ENCODE results near the gene RNF145. TPM values are rescaled to one million over a fixed set of nuclear protein-coding genes. Genes with fewer than 3 reads are reported as not detected.

Gene RNF145
- total RNA-seq, 1 experiment from 2014 or later = 122 TPM

GRCh38 chr5:159182691-159183090, 26.7 kb downstream of the RNF145 start:
- TF ChIP-seq CTCF (IDR thresholded peaks at IDR 0.05; ENCODE audit: unreplicated experiment) = no peak
- DNase-seq (ENCODE audit: unreplicated experiment) = peak; percentile 28
- intact Hi-C loops (cut with micrococcal nuclease) = no loop called here
- Mint-ChIP-seq H3K4me3 (ENCODE audit: unreplicated experiment) (no peak overlapping the region), H3K27me3 (ENCODE audit: insufficient read depth, unreplicated experiment) (no peaks in the 10 kb centered on the region), H3K9me3 (ENCODE audit: unreplicated experiment) (no peaks in the 10 kb centered on the region), H3K27ac (ENCODE audit: low read depth, unreplicated experiment) (peak overlapping the region; percentile 96), H3K4me1 (ENCODE audit: insufficient read depth, unreplicated experiment) (peaks cover 79% of the 10 kb centered on the region), H3K36me3 (ENCODE audit: insufficient read depth, unreplicated experiment) (peaks cover 89% of the 10 kb centered on the region)
- CTCF ChIA-PET = interaction anchor here (1.0 kb wide), 1 partner anchor 44 kb away, joined by 3 read pairs; no protein-coding TSS in a partner anchor
- BruUV-seq (replicated peaks) = no TSS peak
- POLR2A ChIA-PET = interaction anchor here (0.9 to 18.3 kb wide), 7 partner anchors 7 to 89 kb away, joined by 3 to 650 read pairs (median 4); no protein-coding TSS in a partner anchor

- DNase-seq (ENCODE audit: unreplicated experiment) = no peak
- peaks cover 89% of the 10 kb centered on the region for H3K36me3 Mint-ChIP-seq (ENCODE audit: insufficient read depth, unreplicated experiment)
- no peaks in the 10 kb centered on the region for H3K27me3 Mint-ChIP-seq (ENCODE audit: insufficient read depth, unreplicated experiment)
- H3K9me3 Mint-ChIP-seq (ENCODE audit: unreplicated experiment) = no peaks in the 10 kb centered on the region
- TF ChIP-seq CTCF (IDR thresholded peaks at IDR 0.05; ENCODE audit: unreplicated experiment) = no peak
- H3K27ac Mint-ChIP-seq (ENCODE audit: low read depth, unreplicated experiment) = peak overlapping the region; percentile 96
- POLR2A ChIA-PET = interaction anchor here (0.9 to 18.3 kb wide), 8 partner anchors 8 to 90 kb away, joined by 3 to 650 read pairs (median 4); no protein-coding TSS in a partner anchor
- H3K4me3 Mint-ChIP-seq (ENCODE audit: unreplicated experiment) = no peak overlapping the region
- intact Hi-C loops (cut with micrococcal nuclease) = no loop called here
- H3K4me1 Mint-ChIP-seq (ENCODE audit: insufficient read depth, unreplicated experiment) = peaks cover 84% of the 10 kb centered on the region
- no TSS peak for BruUV-seq (replicated peaks)
- CTCF ChIA-PET = interaction anchor here (1.0 kb wide), 1 partner anchor 45 kb away, joined by 3 read pairs; no protein-coding TSS in a partner anchor
Measured at GRCh38 chr5:159181651-159182050, 27.7 kb downstream of the RNF145 start.

GRCh38 chr5:159181152-159181551, 28.2 kb downstream of the RNF145 start:
- Mint-ChIP-seq H3K27me3 (ENCODE audit: insufficient read depth, unreplicated experiment) (no peaks in the 10 kb centered on the region), H3K9me3 (ENCODE audit: unreplicated experiment) (no peaks in the 10 kb centered on the region), H3K4me1 (ENCODE audit: insufficient read depth, unreplicated experiment) (peaks cover 84% of the 10 kb centered on the region), H3K4me3 (ENCODE audit: unreplicated experiment) (no peak overlapping the region), H3K27ac (ENCODE audit: low read depth, unreplicated experiment) (peak overlapping the region; percentile 96), H3K36me3 (ENCODE audit: insufficient read depth, unreplicated experiment) (peaks cover 89% of the 10 kb centered on the region)
- no peak for DNase-seq (ENCODE audit: unreplicated experiment)
- no TSS peak for BruUV-seq (replicated peaks)
- no peak for TF ChIP-seq CTCF (IDR thresholded peaks at IDR 0.05; ENCODE audit: unreplicated experiment)
- ChIA-PET POLR2A (interaction anchor here (0.7 to 18.3 kb wide), 5 partner anchors 8 to 564 kb away, joined by 3 to 650 read pairs (median 3); no protein-coding TSS in a partner anchor), CTCF (no interaction called here)
- intact Hi-C loops (cut with micrococcal nuclease) = no loop called here

GRCh38 chr5:159179529-159180305, 29.6 kb downstream of the RNF145 start:
- ChIA-PET CTCF (interaction anchor here (0.7 to 1.6 kb wide), 2 partner anchors 11 to 23 kb away, joined by 3 to 4 read pairs; no protein-coding TSS in a partner anchor), POLR2A (interaction anchor here (0.6 to 18.3 kb wide), 15 partner anchors 9 to 830 kb away, joined by 3 to 650 read pairs (median 10); partner anchors contain the start of genes TTC1 and UBLCP1)
- Mint-ChIP-seq H3K4me3 (ENCODE audit: unreplicated experiment) (peak overlapping the region; percentile 54), H3K27me3 (ENCODE audit: insufficient read depth, unreplicated experiment) (no peaks in the 10 kb centered on the region), H3K36me3 (ENCODE audit: insufficient read depth, unreplicated experiment) (peaks cover 91% of the 10 kb centered on the region), H3K9me3 (ENCODE audit: unreplicated experiment) (no peaks in the 10 kb centered on the region), H3K4me1 (ENCODE audit: insufficient read depth, unreplicated experiment) (peaks cover 84% of the 10 kb centered on the region), H3K27ac (ENCODE audit: low read depth, unreplicated experiment) (peak overlapping the region; percentile 96)
- DNase-seq (ENCODE audit: unreplicated experiment) = no peak
- intact Hi-C loops (cut with micrococcal nuclease) = loop anchor here (1.0 kb wide), 1 partner anchor 28 kb away; no protein-coding TSS in a partner anchor
- BruUV-seq (replicated peaks) = TSS peak; percentile 99
- TF ChIP-seq CTCF (IDR thresholded peaks at IDR 0.05; ENCODE audit: unreplicated experiment) = no peak
